Caco-2 (cell line): ENCODE data around the gene PLCD4. TPM values are rescaled to one million over a fixed set of nuclear protein-coding genes. Genes with fewer than 3 reads are reported as not detected.
A peak's percentile ranks its signal among the peaks of the same experiment; 100 is the strongest.

Experiments
- Bru-seq: library from RNA; stranded (reverse); fragments of 400-500 nt; gene quantifications from one replicate; lab custom pipeline; 2021; lab: Mats Ljungman, UMichigan
- BruChase-seq, 2 experiments: library from RNA; stranded (reverse); fragments of 400-500 nt; gene quantifications; one replicate each; lab custom pipeline; 2021; lab: Mats Ljungman, UMichigan
- BruUV-seq: library from RNA; stranded (reverse); fragments of 400-500 nt; replicated peaks from 2 replicates; lab custom pipeline; 2021; lab: Mats Ljungman, UMichigan
- CTCF ChIA-PET: fragments of 300-600 bp; sonication (Branson Sonifier 250); formaldehyde crosslinking; loops from one replicate; lab custom pipeline; 2022; ENCODE audit warnings: antibody characterized with exemption; lab: Charles Lee
- POLR2A ChIA-PET: fragments of 300-600 bp; sonication (Branson Sonifier 250); formaldehyde crosslinking; loops from one replicate; lab custom pipeline; 2022; ENCODE audit warnings: antibody characterized with exemption; lab: Charles Lee
- DNase-seq, 2 experiments: peaks; one replicate each; pipeline versions ENCODE4 v3.0.0 to v3.0.0-alpha.2; 2020 to 2022
- H3K27me3 ChIP-seq: replicated peaks from 2 replicates; pipeline ENCODE4 v1.6.0; 2011; ENCODE audit warnings: low read length; ENCODE audit not compliant: control insufficient read depth, insufficient read depth
- H3K36me3 ChIP-seq: 2 replicates; pipeline ENCODE4 v1.5.1; 2011; ENCODE audit warnings: low read length; ENCODE audit not compliant: control insufficient read depth, insufficient read depth
- H3K4me1 ChIP-seq: fragments of 250-450 bp; sonication (Bioruptor Pico); 2 replicates; pipeline ENCODE4 v1.5.1; 2020; ENCODE audit warnings: mild to moderate bottlenecking
- H3K4me3 ChIP-seq: 2 replicates; pipeline ENCODE4 v1.5.1; 2011; ENCODE audit warnings: low read depth, mild to moderate bottlenecking, control low read depth, low read length
- H3K9me3 ChIP-seq: fragments of 250-450 bp; sonication (Bioruptor Pico); 2 replicates; pipeline ENCODE4 v1.5.1; 2020; ENCODE audit warnings: mild to moderate bottlenecking, moderate library complexity
- H3K27ac Mint-ChIP-seq: one replicate; pipeline ENCODE4 v1.8.0; 2022; ENCODE audit warnings: mixed read lengths; ENCODE audit not compliant: unreplicated experiment
- H3K27me3 Mint-ChIP-seq: one replicate; pipeline ENCODE4 v1.8.0; 2022; ENCODE audit warnings: mixed read lengths; ENCODE audit not compliant: insufficient read depth, unreplicated experiment
- H3K36me3 Mint-ChIP-seq: one replicate; pipeline ENCODE4 v1.8.0; 2022; ENCODE audit warnings: mild to moderate bottlenecking, mixed read lengths; ENCODE audit not compliant: insufficient read depth, unreplicated experiment
- H3K4me1 Mint-ChIP-seq: one replicate; pipeline ENCODE4 v1.8.0; 2022; ENCODE audit warnings: low read depth, mixed read lengths; ENCODE audit not compliant: unreplicated experiment
- H3K4me3 Mint-ChIP-seq: one replicate; pipeline ENCODE4 v1.8.0; 2022; ENCODE audit warnings: mild to moderate bottlenecking, moderate library complexity, mixed read lengths; ENCODE audit not compliant: unreplicated experiment
- H3K9me3 Mint-ChIP-seq: one replicate; pipeline ENCODE4 v1.8.0; 2022; ENCODE audit warnings: mixed read lengths; ENCODE audit not compliant: unreplicated experiment
- intact Hi-C: fragments of 100-400 bp; cut with micrococcal nuclease; formaldehyde crosslinking; loops from one replicate; pipeline ENCODE4 v1.10.0; 2022; ENCODE audit not compliant: unreplicated experiment
- long read RNA-seq: library from polyadenylated mRNA; stranded (forward); transcript quantifications from one replicate; pipeline ENCODE4 v2.0.0, GENCODE V29; 2022
- total RNA-seq: library from RNA; stranded (reverse); gene quantifications from 2 replicates; pipeline ENCODE4 v1.2.3, GENCODE V29; 2022
- TF ChIP-seq, protein P1 (sequence below), 2 experiments: fragments of 200-600 bp in 1 of 2; IDR thresholded peaks; 1 replicate in 1 of 2; 2 replicates in 1 of 2; pipeline versions ENCODE4 v1.5.1 to v1.8.0; 2011 to 2022; ENCODE audit warnings: antibody characterized with exemption in 1 of 2, control low read depth in 1 of 2, inconsistent platforms in 1 of 2, low read depth in 1 of 2, low read length in 1 of 2, mild to moderate bottlenecking in 1 of 2, moderate library complexity in 1 of 2; ENCODE audit not compliant: insufficient read depth in 1 of 2, severe bottlenecking in 1 of 2, unreplicated experiment in 1 of 2

The PLCD4 gene
- total RNA-seq (0.26 and 0.48 TPM in 2 replicates), Bru-seq, nascent RNA (percentile 14 among the genes with signal in this experiment), BruChase-seq, experiment 1, labeled RNA remaining after a 2-hour chase (percentile 16 among the genes with signal in this experiment), BruChase-seq, experiment 2, labeled RNA remaining after a 6-hour chase (percentile 18 among the genes with signal in this experiment)
- long read RNA-seq, partial matches to known transcripts: 0 of 2 reads
- long read RNA-seq, other reads (novel, unspliced or antisense): 2 of 2 reads

DNA sequence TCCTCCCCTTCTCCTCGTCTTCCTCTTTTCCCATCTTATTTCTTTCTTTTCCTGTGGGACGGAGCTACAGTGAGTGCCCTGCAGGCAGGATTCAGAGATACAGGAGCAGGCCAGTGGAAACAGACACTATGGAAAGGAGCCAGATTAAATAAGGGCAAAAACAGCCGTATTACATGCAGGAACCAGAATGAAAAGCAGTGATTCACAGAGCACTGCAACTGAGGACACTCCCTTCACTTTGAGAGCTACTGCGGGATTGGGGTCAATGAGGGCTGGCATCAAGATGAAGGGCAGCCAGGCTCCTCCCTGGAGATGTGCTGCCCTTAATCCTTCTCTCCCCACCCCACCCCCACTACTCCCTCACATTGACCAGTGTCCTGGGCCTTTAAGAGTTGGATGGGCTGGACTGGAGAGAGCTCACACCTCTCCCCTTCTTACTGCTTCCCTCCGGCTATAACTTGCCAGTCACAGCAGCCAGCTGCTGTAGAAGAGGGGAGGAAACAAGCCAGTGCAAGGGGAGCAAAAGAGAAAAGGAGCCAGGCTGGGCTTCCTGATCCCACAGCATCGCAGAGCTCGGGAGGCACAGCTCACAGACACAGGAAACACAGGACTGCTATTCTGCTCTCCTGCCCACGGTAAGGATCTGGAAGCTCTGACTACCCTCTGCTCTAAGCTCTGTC is at the start of gene PLCD4:
Gene PLCD4, plus strand, starts transcription at position 464 of the 680 bp plus-strand sequence. CDS start 7,841 bp downstream, outside the sequence.
- Mint-ChIP-seq H3K9me3 (no peaks in the 10 kb centered on the region), H3K36me3 (no peaks in the 10 kb centered on the region), H3K4me3 (no peak within 1 kb of the TSS), H3K4me1 (no peaks in the 10 kb centered on the region), H3K27me3 (peaks cover 14% of the 10 kb centered on the region), H3K27ac (no peak within 1 kb of the TSS)
- Histone ChIP-seq H3K36me3 (no peaks in the 10 kb centered on the region), H3K4me3 (no peak within 1 kb of the TSS), H3K27me3 (no peaks in the 10 kb centered on the region), H3K4me1 (no peaks in the 10 kb centered on the region), H3K9me3 (no peaks in the 10 kb centered on the region)
- no TSS peak for BruUV-seq
- no peak for DNase-seq
- TF ChIP-seq, protein P1, sequence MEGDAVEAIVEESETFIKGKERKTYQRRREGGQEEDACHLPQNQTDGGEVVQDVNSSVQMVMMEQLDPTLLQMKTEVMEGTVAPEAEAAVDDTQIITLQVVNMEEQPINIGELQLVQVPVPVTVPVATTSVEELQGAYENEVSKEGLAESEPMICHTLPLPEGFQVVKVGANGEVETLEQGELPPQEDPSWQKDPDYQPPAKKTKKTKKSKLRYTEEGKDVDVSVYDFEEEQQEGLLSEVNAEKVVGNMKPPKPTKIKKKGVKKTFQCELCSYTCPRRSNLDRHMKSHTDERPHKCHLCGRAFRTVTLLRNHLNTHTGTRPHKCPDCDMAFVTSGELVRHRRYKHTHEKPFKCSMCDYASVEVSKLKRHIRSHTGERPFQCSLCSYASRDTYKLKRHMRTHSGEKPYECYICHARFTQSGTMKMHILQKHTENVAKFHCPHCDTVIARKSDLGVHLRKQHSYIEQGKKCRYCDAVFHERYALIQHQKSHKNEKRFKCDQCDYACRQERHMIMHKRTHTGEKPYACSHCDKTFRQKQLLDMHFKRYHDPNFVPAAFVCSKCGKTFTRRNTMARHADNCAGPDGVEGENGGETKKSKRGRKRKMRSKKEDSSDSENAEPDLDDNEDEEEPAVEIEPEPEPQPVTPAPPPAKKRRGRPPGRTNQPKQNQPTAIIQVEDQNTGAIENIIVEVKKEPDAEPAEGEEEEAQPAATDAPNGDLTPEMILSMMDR (IDR thresholded peaks at IDR 0.05; ENCODE audit: insufficient read depth in 1 of 2, low read depth in 1 of 2, low read length in 1 of 2, severe bottlenecking in 1 of 2, unreplicated experiment in 1 of 2): no peak
- POLR2A ChIA-PET: no interaction called here
- CTCF ChIA-PET: no interaction called here
- intact Hi-C loops: no loop called here

DNA sequence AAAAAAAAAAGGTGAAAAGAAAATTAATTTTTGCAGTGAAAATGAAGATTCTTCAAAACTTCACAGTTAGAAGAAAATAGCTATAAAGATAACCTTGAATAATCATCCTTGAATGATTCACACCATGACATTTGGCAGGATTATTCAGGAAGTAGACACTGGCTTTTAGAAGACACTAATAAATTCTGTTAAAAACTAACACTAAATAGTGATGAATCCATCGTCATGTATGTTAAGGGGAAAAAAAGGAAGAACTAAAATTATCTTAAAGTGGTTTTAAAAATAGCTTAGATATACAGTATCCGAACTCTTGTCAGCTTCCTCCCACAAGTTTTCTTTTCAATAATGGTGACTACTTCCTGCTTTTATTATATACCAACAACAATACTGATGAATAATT is 49.8 kb upstream of the PLCD4 start:
- H3K9me3 ChIP-seq: no peaks in the 10 kb centered on the region
- Mint-ChIP-seq H3K27ac (no peak overlapping the region), H3K27me3 (no peaks in the 10 kb centered on the region), H3K4me3 (no peak overlapping the region), H3K9me3 (no peaks in the 10 kb centered on the region), H3K36me3 (peaks cover 39% of the 10 kb centered on the region), H3K4me1 (no peaks in the 10 kb centered on the region)
- POLR2A ChIA-PET: interaction anchor here (0.9 kb wide), 1 partner anchor 29 kb away, joined by 6 read pairs; no protein-coding TSS in a partner anchor
- H3K27me3 ChIP-seq: no peaks in the 10 kb centered on the region
- peaks cover 3% of the 10 kb centered on the region; the same call in 1 of the 2 replicates for H3K36me3 ChIP-seq
- CTCF ChIA-PET: interaction anchor here (0.6 kb wide), 1 partner anchor 873 kb away, joined by 3 read pairs; no protein-coding TSS in a partner anchor
- no TSS peak for BruUV-seq
- H3K4me1 ChIP-seq: no peaks in the 10 kb centered on the region; the same call in 1 of the 2 replicates
- H3K4me3 ChIP-seq: no peak overlapping the region
- no peak for DNase-seq
- TF ChIP-seq, protein P1 (IDR thresholded peaks at IDR 0.05; ENCODE audit: insufficient read depth in 1 of 2, low read depth in 1 of 2, low read length in 1 of 2, severe bottlenecking in 1 of 2, unreplicated experiment in 1 of 2): no peak
- intact Hi-C loops: no loop called here

DNA sequence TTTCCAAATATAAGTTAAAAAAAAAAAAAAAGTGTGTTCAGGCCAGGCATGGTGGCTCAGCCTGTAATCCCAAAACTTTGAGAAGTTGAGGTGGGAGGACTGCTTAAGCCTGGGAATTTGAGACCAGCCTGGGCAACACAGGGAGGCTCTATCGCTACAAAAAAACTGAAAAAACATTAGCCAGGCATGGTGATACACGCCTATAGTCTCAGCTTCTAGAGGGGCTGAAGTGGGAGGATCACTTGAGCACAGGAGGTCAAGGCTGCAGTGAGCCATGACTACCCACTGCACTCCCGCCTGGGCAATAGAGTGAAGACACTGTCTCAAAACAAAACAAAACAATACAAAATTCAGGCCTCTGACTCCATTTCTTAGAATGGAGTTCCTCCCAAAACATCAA is 48.7 kb upstream of the PLCD4 start:
- Mint-ChIP-seq H3K4me1 (no peaks in the 10 kb centered on the region), H3K27me3 (no peaks in the 10 kb centered on the region), H3K9me3 (no peaks in the 10 kb centered on the region), H3K4me3 (no peak overlapping the region), H3K36me3 (peaks cover 32% of the 10 kb centered on the region), H3K27ac (no peak overlapping the region)
- Histone ChIP-seq H3K36me3 (peaks cover 3% of the 10 kb centered on the region; the same call in 1 of the 2 replicates), H3K4me3 (no peak overlapping the region), H3K4me1 (no peaks in the 10 kb centered on the region; the same call in 1 of the 2 replicates), H3K9me3 (no peaks in the 10 kb centered on the region), H3K27me3 (no peaks in the 10 kb centered on the region)
- ChIA-PET POLR2A (interaction anchor here (0.9 kb wide), 1 partner anchor 30 kb away, joined by 6 read pairs; no protein-coding TSS in a partner anchor), CTCF (no interaction called here)
- intact Hi-C loops: no loop called here
- no TSS peak for BruUV-seq
- DNase-seq: no peak
- TF ChIP-seq, protein P1 (IDR thresholded peaks at IDR 0.05; ENCODE audit: insufficient read depth in 1 of 2, low read depth in 1 of 2, low read length in 1 of 2, severe bottlenecking in 1 of 2, unreplicated experiment in 1 of 2): no peak
